ENCODE measurements around the gene TSPAN2. TPM values are rescaled to one million over a fixed set of nuclear protein-coding genes. Genes with fewer than 3 reads are reported as not detected.

Gene TSPAN2
- polyA plus RNA-seq, 3 donors, result 3.5 to 20.6 (median 16.7) TPM

DNA sequence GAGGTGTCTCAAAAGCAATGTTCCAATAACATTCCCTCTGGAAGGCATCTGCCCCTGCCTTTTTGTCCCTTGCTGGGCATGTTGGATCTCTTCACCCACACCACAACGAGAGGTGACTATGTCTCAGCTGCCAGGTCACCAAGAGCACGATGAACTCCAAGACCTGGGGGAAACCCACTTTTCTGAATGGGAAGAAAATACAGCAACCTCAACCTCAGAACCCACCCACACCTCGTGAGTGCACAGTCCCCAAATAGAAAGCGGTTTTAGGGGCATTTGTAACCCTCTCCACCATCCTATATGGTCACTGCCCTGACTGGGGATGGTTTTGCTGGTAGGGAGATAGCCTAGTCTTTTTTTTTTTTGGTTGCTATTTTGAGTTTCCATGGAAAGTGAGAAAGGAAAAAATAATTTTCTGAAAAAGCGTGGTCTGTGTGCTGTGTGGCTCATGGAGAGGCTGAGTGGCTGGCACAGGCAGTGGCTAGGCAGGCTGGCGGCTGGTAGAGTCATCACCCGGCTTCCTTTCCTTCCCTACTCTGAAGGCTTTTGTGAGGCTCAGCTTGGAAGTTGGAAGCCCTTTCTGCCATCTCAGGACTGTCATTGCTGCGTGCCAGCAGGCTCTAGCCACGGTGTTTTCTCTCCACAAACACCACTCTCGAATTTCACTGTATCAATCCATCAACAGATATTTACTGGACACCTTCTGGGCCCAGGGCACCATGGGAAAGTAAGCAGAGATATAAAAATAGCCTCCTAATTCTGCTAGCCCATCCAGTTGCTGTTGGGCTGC is 15.8 kb downstream of the TSPAN2 start:
- Mint-ChIP-seq H3K9me3 (no peaks in the 10 kb centered on the region), H3K27ac (no peak overlapping the region), H3K4me1 (peaks cover 16% of the 10 kb centered on the region), H3K36me3 (peaks cover 31 to 35% of the 10 kb centered on the region in 2 donors), H3K4me3 (no peak overlapping the region), H3K27me3 (ENCODE audit: low read depth in 3 of 3) (peaks cover 1 to 6% (median 1%) of the 10 kb centered on the region in 3 donors)
- no peak overlapping the region for H3K4me3 ChIP-seq (replicated peaks in 1 of 3; ENCODE audit: low read depth in 2 of 3, low read length in 3 of 3)
- H4K20me1 ChIP-seq (ENCODE audit: insufficient read depth, low read length), result no peaks in the 10 kb centered on the region
- no peaks in the 10 kb centered on the region for H3K27me3 ChIP-seq (ENCODE audit: control insufficient read depth in 2 of 2, insufficient read depth in 2 of 2, low read length in 2 of 2)
- no peak for DNase-seq
- peaks cover 0 to 36% of the 10 kb centered on the region in 2 donors for H3K36me3 ChIP-seq (replicated peaks in 1 of 2; ENCODE audit: control insufficient read depth in 1 of 2, insufficient read depth in 2 of 2, low read length in 2 of 2)
- H3K4me1 ChIP-seq (ENCODE audit: control insufficient read depth in 1 of 2, insufficient read depth in 2 of 2, low read length in 2 of 2), result peaks cover 0 to 13% of the 10 kb centered on the region in 2 donors
- no peaks in the 10 kb centered on the region for H3K9me3 ChIP-seq (replicated peaks in 1 of 2; ENCODE audit: control insufficient read depth in 1 of 2, insufficient read depth in 1 of 2, low read length in 2 of 2)
- no peak overlapping the region for H3K9ac ChIP-seq (ENCODE audit: insufficient read depth, low read length, poor library complexity, severe bottlenecking)
- no peak overlapping the region for H2AFZ ChIP-seq (ENCODE audit: insufficient read depth, low read depth, low read length, poor library complexity, severe bottlenecking)
- intact Hi-C loops (cut with micrococcal nuclease), result no loop called here
- H3K79me2 ChIP-seq (ENCODE audit: insufficient read depth, low read length), result no peaks in the 10 kb centered on the region
- H3K27ac ChIP-seq (ENCODE audit: low read depth in 1 of 2, low read length in 2 of 2), result no peak overlapping the region
- H3K4me2 ChIP-seq (replicated peaks; ENCODE audit: extremely low read depth, low read length, poor library complexity, severe bottlenecking), result no peak overlapping the region
- TF ChIP-seq, protein P1, sequence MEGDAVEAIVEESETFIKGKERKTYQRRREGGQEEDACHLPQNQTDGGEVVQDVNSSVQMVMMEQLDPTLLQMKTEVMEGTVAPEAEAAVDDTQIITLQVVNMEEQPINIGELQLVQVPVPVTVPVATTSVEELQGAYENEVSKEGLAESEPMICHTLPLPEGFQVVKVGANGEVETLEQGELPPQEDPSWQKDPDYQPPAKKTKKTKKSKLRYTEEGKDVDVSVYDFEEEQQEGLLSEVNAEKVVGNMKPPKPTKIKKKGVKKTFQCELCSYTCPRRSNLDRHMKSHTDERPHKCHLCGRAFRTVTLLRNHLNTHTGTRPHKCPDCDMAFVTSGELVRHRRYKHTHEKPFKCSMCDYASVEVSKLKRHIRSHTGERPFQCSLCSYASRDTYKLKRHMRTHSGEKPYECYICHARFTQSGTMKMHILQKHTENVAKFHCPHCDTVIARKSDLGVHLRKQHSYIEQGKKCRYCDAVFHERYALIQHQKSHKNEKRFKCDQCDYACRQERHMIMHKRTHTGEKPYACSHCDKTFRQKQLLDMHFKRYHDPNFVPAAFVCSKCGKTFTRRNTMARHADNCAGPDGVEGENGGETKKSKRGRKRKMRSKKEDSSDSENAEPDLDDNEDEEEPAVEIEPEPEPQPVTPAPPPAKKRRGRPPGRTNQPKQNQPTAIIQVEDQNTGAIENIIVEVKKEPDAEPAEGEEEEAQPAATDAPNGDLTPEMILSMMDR (IDR thresholded peaks at IDR 0.05), result no peak
- WGBS (ENCODE audit: insufficient coverage), result 88% methylated on average over 6 of the region's 10 CpGs

DNA sequence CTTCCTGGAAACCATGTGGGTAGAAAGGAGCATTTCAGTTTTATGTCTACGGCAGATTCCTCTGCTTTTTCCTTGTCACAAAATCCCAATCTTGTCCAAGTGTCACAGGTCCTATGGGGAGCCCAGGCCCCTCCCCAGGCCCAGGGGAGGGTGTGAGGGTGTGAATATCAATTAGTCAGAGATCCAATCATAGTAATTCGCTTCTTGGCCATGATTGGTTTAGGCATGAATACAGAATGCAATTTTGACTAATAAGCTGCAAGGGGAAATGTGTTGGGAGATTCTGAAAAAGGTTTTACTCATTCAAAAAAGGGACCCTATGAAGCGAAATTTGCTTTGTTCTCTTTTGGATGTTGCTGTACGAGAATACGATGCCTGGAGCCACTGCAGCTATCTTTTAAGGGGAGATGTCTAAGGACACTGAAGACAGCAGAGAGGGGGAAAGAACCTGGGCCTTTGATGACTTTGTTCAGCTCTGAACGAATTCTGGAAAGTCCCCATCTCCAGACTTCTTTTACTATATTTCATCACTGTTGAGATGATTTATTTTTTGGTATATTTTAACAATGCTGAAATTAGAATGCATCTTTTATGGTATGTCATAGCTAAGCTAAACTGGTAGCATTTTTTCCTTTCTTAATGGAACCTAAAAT is 18.2 kb downstream of the TSPAN2 start:
- no peak overlapping the region for H3K4me3 ChIP-seq (replicated peaks in 1 of 3; ENCODE audit: low read depth in 2 of 3, low read length in 3 of 3)
- Mint-ChIP-seq H3K36me3 (peaks cover 40 to 45% of the 10 kb centered on the region in 2 donors), H3K27me3 (ENCODE audit: low read depth in 3 of 3) (peaks cover 1 to 4% (median 1%) of the 10 kb centered on the region in 3 donors), H3K9me3 (peaks cover 0 to 2% (median 0%) of the 10 kb centered on the region in 7 donors), H3K27ac (no peak overlapping the region), H3K4me1 (peaks cover 6% of the 10 kb centered on the region), H3K4me3 (no peak overlapping the region)
- no peaks in the 10 kb centered on the region for H3K79me2 ChIP-seq (ENCODE audit: insufficient read depth, low read length)
- no peak for DNase-seq
- H3K4me2 ChIP-seq (replicated peaks; ENCODE audit: extremely low read depth, low read length, poor library complexity, severe bottlenecking), result no peak overlapping the region
- no peaks in the 10 kb centered on the region for H4K20me1 ChIP-seq (ENCODE audit: insufficient read depth, low read length)
- no peaks in the 10 kb centered on the region for H3K9me3 ChIP-seq (replicated peaks in 1 of 2; ENCODE audit: control insufficient read depth in 1 of 2, insufficient read depth in 1 of 2, low read length in 2 of 2)
- TF ChIP-seq, protein P1 (IDR thresholded peaks at IDR 0.05), result no peak
- peaks cover 0 to 5% of the 10 kb centered on the region in 2 donors for H3K4me1 ChIP-seq (ENCODE audit: control insufficient read depth in 1 of 2, insufficient read depth in 2 of 2, low read length in 2 of 2)
- intact Hi-C loops (cut with micrococcal nuclease), result no loop called here
- H3K27ac ChIP-seq (ENCODE audit: low read depth in 1 of 2, low read length in 2 of 2), result no peak overlapping the region
- H3K27me3 ChIP-seq (ENCODE audit: control insufficient read depth in 2 of 2, insufficient read depth in 2 of 2, low read length in 2 of 2), result no peaks in the 10 kb centered on the region
- no peak overlapping the region for H3K9ac ChIP-seq (ENCODE audit: insufficient read depth, low read length, poor library complexity, severe bottlenecking)
- WGBS (ENCODE audit: insufficient coverage), result 100% methylated on average over 4 of the region's 6 CpGs
- H2AFZ ChIP-seq (ENCODE audit: insufficient read depth, low read depth, low read length, poor library complexity, severe bottlenecking), result no peak overlapping the region
- H3K36me3 ChIP-seq (replicated peaks in 1 of 2; ENCODE audit: control insufficient read depth in 1 of 2, insufficient read depth in 2 of 2, low read length in 2 of 2), result peaks cover 2 to 58% of the 10 kb centered on the region in 2 donors

All from CD14-positive monocyte (primary cell).